Measurements from ENCODE around the gene KCNQ5.

KCNQ5 gene

DNA sequence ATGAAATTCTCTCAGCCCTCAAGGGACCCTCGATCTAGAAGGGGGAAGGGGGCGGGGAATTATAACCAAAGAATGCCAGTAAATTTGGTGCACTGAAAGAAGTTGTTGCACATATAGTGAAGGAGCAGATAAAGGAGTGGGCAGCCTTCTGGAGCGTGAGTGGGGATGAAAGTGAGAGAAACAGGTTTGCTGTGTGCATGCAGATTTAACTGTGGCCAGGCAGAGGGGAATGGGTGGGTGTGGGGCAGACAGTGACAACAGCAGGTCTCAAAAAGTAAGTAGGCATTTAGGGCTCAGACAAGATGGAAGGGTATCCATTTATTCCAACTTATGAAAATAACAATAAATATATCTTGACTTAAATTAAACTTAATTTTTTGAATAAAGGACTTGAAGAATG lies 149.1 kb downstream of the KCNQ5 start:
- no peak for DNase-seq (ENCODE audit: low read depth)
- H3K4me3 ChIP-seq (ENCODE audit: low read length): no peak overlapping the region
- TF ChIP-seq, protein P1, sequence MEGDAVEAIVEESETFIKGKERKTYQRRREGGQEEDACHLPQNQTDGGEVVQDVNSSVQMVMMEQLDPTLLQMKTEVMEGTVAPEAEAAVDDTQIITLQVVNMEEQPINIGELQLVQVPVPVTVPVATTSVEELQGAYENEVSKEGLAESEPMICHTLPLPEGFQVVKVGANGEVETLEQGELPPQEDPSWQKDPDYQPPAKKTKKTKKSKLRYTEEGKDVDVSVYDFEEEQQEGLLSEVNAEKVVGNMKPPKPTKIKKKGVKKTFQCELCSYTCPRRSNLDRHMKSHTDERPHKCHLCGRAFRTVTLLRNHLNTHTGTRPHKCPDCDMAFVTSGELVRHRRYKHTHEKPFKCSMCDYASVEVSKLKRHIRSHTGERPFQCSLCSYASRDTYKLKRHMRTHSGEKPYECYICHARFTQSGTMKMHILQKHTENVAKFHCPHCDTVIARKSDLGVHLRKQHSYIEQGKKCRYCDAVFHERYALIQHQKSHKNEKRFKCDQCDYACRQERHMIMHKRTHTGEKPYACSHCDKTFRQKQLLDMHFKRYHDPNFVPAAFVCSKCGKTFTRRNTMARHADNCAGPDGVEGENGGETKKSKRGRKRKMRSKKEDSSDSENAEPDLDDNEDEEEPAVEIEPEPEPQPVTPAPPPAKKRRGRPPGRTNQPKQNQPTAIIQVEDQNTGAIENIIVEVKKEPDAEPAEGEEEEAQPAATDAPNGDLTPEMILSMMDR (IDR thresholded peaks at IDR 0.05; ENCODE audit: insufficient read depth, low read depth, low read length, missing control alignments): no peak

DNA sequence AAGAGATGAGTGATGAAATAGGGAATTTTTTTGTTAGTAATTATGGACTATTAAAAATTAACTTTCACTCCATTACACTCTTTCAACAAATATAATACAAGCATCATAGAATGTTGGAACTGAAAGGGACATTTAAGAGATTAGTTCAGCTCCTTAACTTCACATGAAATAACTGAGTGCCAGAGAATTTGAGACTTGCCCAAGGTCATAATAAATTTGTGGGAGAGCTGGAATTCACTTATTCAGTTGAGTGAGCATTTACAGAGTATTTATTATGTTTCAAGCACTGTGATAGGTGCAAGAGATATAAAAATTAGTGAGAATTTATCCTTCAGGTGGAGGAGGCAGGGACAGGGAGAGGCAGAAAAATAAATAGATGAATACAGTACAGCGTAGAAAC lies 154.6 kb downstream of the KCNQ5 start:
- H3K4me3 ChIP-seq (ENCODE audit: low read length): no peak overlapping the region
- TF ChIP-seq, protein P1 (IDR thresholded peaks at IDR 0.05; ENCODE audit: insufficient read depth, low read depth, low read length, missing control alignments): no peak
- DNase-seq (ENCODE audit: low read depth): no peak

DNA sequence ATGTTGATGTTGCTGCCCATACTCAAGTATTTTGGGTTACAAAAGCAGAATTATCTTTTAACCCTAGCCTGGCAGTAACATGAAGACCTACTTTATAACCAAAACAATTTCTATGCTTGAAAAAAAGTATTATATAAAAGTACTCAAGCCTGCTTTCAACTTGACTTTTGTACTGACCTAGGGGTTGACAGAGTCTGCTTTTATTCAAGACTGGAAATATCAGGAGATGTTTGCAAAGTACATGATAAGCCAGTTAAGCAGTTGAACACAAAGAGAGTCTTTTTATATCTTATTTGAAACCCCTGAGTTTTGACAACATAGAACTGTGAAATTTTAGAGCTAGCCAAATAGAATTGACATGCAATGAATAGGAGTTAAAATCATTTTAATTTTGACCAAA lies 159.8 kb downstream of the KCNQ5 start:
- no peak for DNase-seq (ENCODE audit: low read depth)
- no peak overlapping the region for H3K4me3 ChIP-seq (ENCODE audit: low read length)
- TF ChIP-seq, protein P1 (IDR thresholded peaks at IDR 0.05; ENCODE audit: insufficient read depth, low read depth, low read length, missing control alignments): no peak

- no peak overlapping the region for H3K4me3 ChIP-seq (ENCODE audit: low read length)
- TF ChIP-seq, protein P1 (IDR thresholded peaks at IDR 0.05; ENCODE audit: insufficient read depth, low read depth, low read length, missing control alignments): no peak
- no peak for DNase-seq (ENCODE audit: low read depth)
Observed at GRCh38 chr6:72783035-72783434, 161.2 kb downstream of the KCNQ5 start.

DNA sequence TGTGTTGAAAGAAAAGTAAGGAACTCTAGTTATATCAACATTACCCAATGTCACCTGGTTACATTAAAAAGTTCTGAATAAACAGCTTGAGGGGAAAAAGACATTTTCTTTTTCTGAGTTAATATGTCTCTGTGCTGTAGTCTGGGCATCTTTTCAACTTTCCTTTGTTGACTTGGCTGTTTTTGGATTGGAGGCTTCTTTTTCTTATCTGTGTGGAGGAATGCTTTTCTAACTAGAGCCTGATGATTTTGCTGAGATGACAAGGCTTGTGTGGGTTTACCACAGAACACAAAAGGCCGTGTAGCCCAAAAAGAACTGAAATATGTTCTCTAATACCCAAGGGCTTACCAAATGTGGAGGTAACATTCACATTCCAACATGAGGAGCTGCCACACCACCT lies 161.8 kb downstream of the KCNQ5 start:
- TF ChIP-seq, protein P1 (IDR thresholded peaks at IDR 0.05; ENCODE audit: insufficient read depth, low read depth, low read length, missing control alignments): no peak
- peak; percentile 7 for DNase-seq (ENCODE audit: low read depth)
- no peak overlapping the region for H3K4me3 ChIP-seq (ENCODE audit: low read length)

DNA sequence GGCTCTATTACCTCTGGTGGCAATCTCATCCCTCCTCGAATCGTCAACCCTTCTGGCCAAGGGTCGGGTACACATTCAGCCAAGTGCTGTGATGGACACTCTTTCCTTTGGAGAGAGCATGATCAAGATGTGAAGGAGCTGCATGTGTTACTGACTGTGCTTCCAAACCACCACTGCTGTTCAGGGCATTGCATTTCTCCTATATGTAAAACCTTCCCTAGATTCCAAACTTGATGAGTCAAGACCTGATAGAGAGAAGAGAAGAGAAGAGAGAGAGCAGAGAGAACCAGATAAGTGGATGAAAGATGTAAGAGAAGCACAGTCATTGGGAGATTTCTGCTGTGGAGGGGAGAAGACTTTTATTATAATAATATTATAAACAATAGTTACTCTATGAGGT lies 162.2 kb downstream of the KCNQ5 start:
- DNase-seq (ENCODE audit: low read depth): peak; percentile 13
- TF ChIP-seq, protein P1 (IDR thresholded peaks at IDR 0.05; ENCODE audit: insufficient read depth, low read depth, low read length, missing control alignments): no peak
- H3K4me3 ChIP-seq (ENCODE audit: low read length): no peak overlapping the region

DNA sequence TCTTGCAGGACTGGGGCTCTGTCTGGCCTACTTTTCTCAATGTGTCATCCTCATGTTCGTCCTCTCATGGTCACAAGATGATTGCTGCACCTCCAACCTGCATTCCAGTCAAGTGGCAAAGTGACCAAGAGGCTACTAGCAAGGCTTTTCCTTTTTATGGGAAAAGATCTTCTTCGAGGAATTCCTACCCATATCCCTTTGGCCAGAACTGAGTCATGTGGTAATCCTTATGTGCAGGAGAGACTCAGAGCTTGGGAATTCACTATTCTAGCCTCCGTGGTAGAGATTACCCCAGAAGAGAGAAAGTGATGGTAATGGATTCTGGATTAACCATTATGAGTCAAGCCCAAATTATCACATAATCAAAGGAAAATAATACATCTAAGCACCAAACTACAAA lies 162.7 kb downstream of the KCNQ5 start:
- H3K4me3 ChIP-seq (ENCODE audit: low read length): no peak overlapping the region
- peak; percentile 44 for DNase-seq (ENCODE audit: low read depth)
- TF ChIP-seq, protein P1 (IDR thresholded peaks at IDR 0.05; ENCODE audit: insufficient read depth, low read depth, low read length, missing control alignments): no peak

All from epithelial cell of esophagus (primary cell).